B cell (primary cell): ENCODE measurements around the gene CDH13. TPM values are rescaled to one million over a fixed set of nuclear protein-coding genes. Genes with fewer than 3 reads are reported as not detected.

Experiments used
- ATAC-seq: fragments of 200-7000 bp; cut with Tn5 transposase; one replicate; pipeline ENCODE4 v1.10.0; 2021; ENCODE audit warnings: low read depth, mild to moderate bottlenecking, moderate number of reproducible peaks, moderate library complexity
- CTCF ChIA-PET: fragments of 350-600 bp; sonication (Branson Sonifier 250); formaldehyde crosslinking; loops from one replicate; lab custom pipeline; 2021; ENCODE audit warnings: antibody characterized with exemption, inconsistent platforms; lab: Charles Lee
- POLR2A ChIA-PET: fragments of 350-600 bp; sonication (Branson Sonifier 250); formaldehyde crosslinking; loops from one replicate; lab custom pipeline; 2021; ENCODE audit warnings: antibody characterized with exemption; lab: Charles Lee
- DNase-seq: peaks from one replicate; pipeline ENCODE4 v3.0.0; 2013
- H2AFZ ChIP-seq: 2 replicates; pipeline ENCODE4 v1.6.1; 2012; ENCODE audit warnings: mild to moderate bottlenecking, low read depth, low read length; ENCODE audit not compliant: insufficient read depth, poor library complexity, severe bottlenecking
- H3K27ac ChIP-seq, 2 donors: 1 replicate in 1 of 2; 2 replicates in 1 of 2; pipeline ENCODE4 v1.5.1; 2012 to 2013; ENCODE audit warnings: low read length in 2 of 2, mild to moderate bottlenecking in 2 of 2, moderate library complexity in 1 of 2
- H3K27me3 ChIP-seq, 4 experiments: fragments of 200-600 bp in 1 of 4; sonication (generic) in 1 of 4; replicated peaks in 1 of 4; 1 replicate in 2 of 4; 2 replicates in 2 of 4; pipeline versions ENCODE4 v1.6.1 to v1.7.0; 2013 to 2016; ENCODE audit warnings: low read length in 3 of 4, mild to moderate bottlenecking in 2 of 4, mixed read lengths in 1 of 4, moderate library complexity in 1 of 4; ENCODE audit not compliant: insufficient read depth in 4 of 4, control insufficient read depth in 3 of 4; ENCODE audit errors: control extremely low read depth in 1 of 4
- H3K36me3 ChIP-seq, 2 experiments: replicated peaks in 1 of 2; 1 replicate in 1 of 2; 2 replicates in 1 of 2; pipeline versions ENCODE4 v1.6.1 to v1.7.1; 2013; ENCODE audit warnings: low read length in 1 of 2; ENCODE audit not compliant: insufficient read depth in 2 of 2, control insufficient read depth in 1 of 2; ENCODE audit errors: control extremely low read depth in 1 of 2, extremely low read depth in 1 of 2
- H3K4me1 ChIP-seq, 2 donors: fragments of 200-600 bp in 1 of 2; sonication (generic) in 1 of 2; 1 replicate in 1 of 2; 2 replicates in 1 of 2; pipeline versions ENCODE4 v1.5.1 to v1.6.1; 2013 to 2017; ENCODE audit warnings: low read length in 2 of 2; ENCODE audit not compliant: control insufficient read depth in 2 of 2, insufficient read depth in 2 of 2
- H3K4me2 ChIP-seq: replicated peaks from 2 replicates; pipeline ENCODE3; 2012; ENCODE audit warnings: mild to moderate bottlenecking, low read depth, low read length; ENCODE audit not compliant: poor library complexity, severe bottlenecking
- H3K4me3 ChIP-seq, 5 experiments: fragments of 200-600 bp in 1 of 5; sonication (generic) in 1 of 5; 1 replicate in 3 of 5; 2 replicates in 2 of 5; pipeline versions ENCODE4 v1.5.1 to v1.7.0; 2011 to 2016; ENCODE audit warnings: low read length in 4 of 5, mild to moderate bottlenecking in 4 of 5, low read depth in 2 of 5, control low read depth in 1 of 5, moderate library complexity in 1 of 5; ENCODE audit not compliant: insufficient read depth in 1 of 5; ENCODE audit errors: control extremely low read depth in 1 of 5, extremely low read depth in 1 of 5
- H3K79me2 ChIP-seq: fragments of 200-600 bp; sonication (generic); one replicate; pipeline ENCODE4 v1.6.0; 2016; ENCODE audit warnings: low read length; ENCODE audit not compliant: control insufficient read depth, insufficient read depth
- H3K9ac ChIP-seq: fragments of 200-600 bp; sonication (generic); 2 replicates; pipeline ENCODE4 v1.6.1; 2017; ENCODE audit warnings: mild to moderate bottlenecking, low read length, moderate library complexity
- H3K9me3 ChIP-seq, 3 donors: one replicate each; pipeline versions ENCODE4 v1.6.1 to v1.7.1; 2013; ENCODE audit warnings: low read length in 2 of 3; ENCODE audit not compliant: control insufficient read depth in 2 of 3, insufficient read depth in 1 of 3; ENCODE audit errors: control extremely low read depth in 1 of 3
- H4K20me1 ChIP-seq: 2 replicates; pipeline ENCODE4 v1.6.0; 2012; ENCODE audit warnings: mild to moderate bottlenecking, low read length; ENCODE audit not compliant: insufficient read depth, control insufficient read depth, poor library complexity, severe bottlenecking
- H3K27ac Mint-ChIP-seq: one replicate; pipeline ENCODE4 v1.8.0; 2021; ENCODE audit warnings: mixed read lengths
- H3K27me3 Mint-ChIP-seq: one replicate; pipeline ENCODE4 v1.8.0; 2021; ENCODE audit warnings: mixed read lengths
- H3K4me1 Mint-ChIP-seq: one replicate; pipeline ENCODE4 v1.8.0; 2021; ENCODE audit warnings: mixed read lengths
- H3K4me3 Mint-ChIP-seq: one replicate; pipeline ENCODE4 v1.8.0; 2021; ENCODE audit warnings: mixed read lengths
- H3K9me3 Mint-ChIP-seq: one replicate; pipeline ENCODE4 v1.8.0; 2022; ENCODE audit warnings: mixed read lengths; ENCODE audit not compliant: insufficient read depth
- EZH2 ChIP-seq: IDR thresholded peaks from 2 replicates; pipeline ENCODE4 v1.6.1; 2012; ENCODE audit warnings: borderline replicate concordance, low read depth, mild to moderate bottlenecking, moderate library complexity, low read length; ENCODE audit not compliant: insufficient read depth, poor library complexity, severe bottlenecking
- WGBS: methylation state at CpG from one replicate; pipeline ENCODE4 v1.1.5; 2013; ENCODE audit warnings: missing lambda C conversion rate; ENCODE audit not compliant: insufficient coverage; 5-methylcytosine and 5-hydroxymethylcytosine counted together
- intact Hi-C: fragments of 100-400 bp; cut with micrococcal nuclease; formaldehyde crosslinking; loops from one replicate; pipeline ENCODE4 v1.10.0; 2022
- polyA plus RNA-seq: library from polyadenylated mRNA; depleted of rRNA; stranded (reverse); fragments of >200 nt; gene quantifications from 2 replicates; pipeline ENCODE4 v1.2.3, GENCODE V29; 2012
- total RNA-seq, 2 donors: library from RNA; stranded (reverse); fragments of 120-200 nt in 1 of 2; gene quantifications; 1 replicate in 1 of 2; 2 replicates in 1 of 2; pipeline versions ENCODE4 v1.2.3 to v1.2.4, GENCODE V29; 2013 to 2022
- TF ChIP-seq, protein P1 (sequence below): fragments of 200-600 bp; IDR thresholded peaks from one replicate; pipeline ENCODE4 v1.8.0; 2022; ENCODE audit warnings: antibody characterized with exemption, mild to moderate bottlenecking

Gene CDH13
- total and polyA plus RNA-seq, 2 donors (not counting 1 experiment from before 2014, with no cell fraction given), result not detected

GRCh38 chr16:83626204-83626603 is 999.4 kb downstream of the CDH13 start:
- no peaks in the 10 kb centered on the region for H3K9me3 ChIP-seq
- peaks cover 6% of the 10 kb centered on the region for H3K27me3 Mint-ChIP-seq
- 92% methylated on average over 13 of the region's 13 CpGs for WGBS
- CTCF ChIA-PET, result no interaction called here
- no peak for ATAC-seq
- intact Hi-C loops, result no loop called here
- H3K36me3 ChIP-seq, result no peaks in the 10 kb centered on the region
- no peak overlapping the region for H3K9ac ChIP-seq
- H3K4me1 ChIP-seq, result no peaks in the 10 kb centered on the region
- H3K27ac ChIP-seq, result no peak overlapping the region
- H3K27ac Mint-ChIP-seq, result no peak overlapping the region
- H3K4me3 ChIP-seq, result no peak overlapping the region
- H3K4me2 ChIP-seq, result no peak overlapping the region
- no peaks in the 10 kb centered on the region for H3K27me3 ChIP-seq
- no peaks in the 10 kb centered on the region for H4K20me1 ChIP-seq
- no peak overlapping the region for H3K4me3 Mint-ChIP-seq
- H2AFZ ChIP-seq, result no peak overlapping the region
- H3K9me3 Mint-ChIP-seq, result no peaks in the 10 kb centered on the region
- no peaks in the 10 kb centered on the region for H3K79me2 ChIP-seq
- no peak for TF ChIP-seq EZH2
- TF ChIP-seq, protein P1, sequence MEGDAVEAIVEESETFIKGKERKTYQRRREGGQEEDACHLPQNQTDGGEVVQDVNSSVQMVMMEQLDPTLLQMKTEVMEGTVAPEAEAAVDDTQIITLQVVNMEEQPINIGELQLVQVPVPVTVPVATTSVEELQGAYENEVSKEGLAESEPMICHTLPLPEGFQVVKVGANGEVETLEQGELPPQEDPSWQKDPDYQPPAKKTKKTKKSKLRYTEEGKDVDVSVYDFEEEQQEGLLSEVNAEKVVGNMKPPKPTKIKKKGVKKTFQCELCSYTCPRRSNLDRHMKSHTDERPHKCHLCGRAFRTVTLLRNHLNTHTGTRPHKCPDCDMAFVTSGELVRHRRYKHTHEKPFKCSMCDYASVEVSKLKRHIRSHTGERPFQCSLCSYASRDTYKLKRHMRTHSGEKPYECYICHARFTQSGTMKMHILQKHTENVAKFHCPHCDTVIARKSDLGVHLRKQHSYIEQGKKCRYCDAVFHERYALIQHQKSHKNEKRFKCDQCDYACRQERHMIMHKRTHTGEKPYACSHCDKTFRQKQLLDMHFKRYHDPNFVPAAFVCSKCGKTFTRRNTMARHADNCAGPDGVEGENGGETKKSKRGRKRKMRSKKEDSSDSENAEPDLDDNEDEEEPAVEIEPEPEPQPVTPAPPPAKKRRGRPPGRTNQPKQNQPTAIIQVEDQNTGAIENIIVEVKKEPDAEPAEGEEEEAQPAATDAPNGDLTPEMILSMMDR, result no peak
- POLR2A ChIA-PET, result no interaction called here
- H3K4me1 Mint-ChIP-seq, result no peaks in the 10 kb centered on the region
- no peak for DNase-seq

GRCh38 chr16:83626676-83627075 is 999.9 kb downstream of the CDH13 start:
- WGBS, result 93% methylated on average over 11 of the region's 13 CpGs
- Mint-ChIP-seq H3K4me3 (no peak overlapping the region), H3K4me1 (no peaks in the 10 kb centered on the region), H3K9me3 (no peaks in the 10 kb centered on the region), H3K27me3 (peaks cover 7% of the 10 kb centered on the region), H3K27ac (no peak overlapping the region)
- ATAC-seq (no peak), DNase-seq (no peak)
- Histone ChIP-seq H3K9ac (no peak overlapping the region), H3K27me3 (no peaks in the 10 kb centered on the region), H3K79me2 (no peaks in the 10 kb centered on the region), H3K4me3 (no peak overlapping the region), H4K20me1 (no peaks in the 10 kb centered on the region), H2AFZ (no peak overlapping the region), H3K27ac (no peak overlapping the region), H3K4me2 (no peak overlapping the region), H3K36me3 (no peaks in the 10 kb centered on the region), H3K9me3 (no peaks in the 10 kb centered on the region), H3K4me1 (no peaks in the 10 kb centered on the region)
- intact Hi-C loops, result no loop called here
- no peak for TF ChIP-seq EZH2
- TF ChIP-seq, protein P1, result no peak
- POLR2A ChIA-PET, result no interaction called here
- CTCF ChIA-PET, result no interaction called here
